IgD-negative memory B cell (primary cell): ENCODE results near the gene BMX. TPM values are rescaled to one million over a fixed set of nuclear protein-coding genes. Genes with fewer than 3 reads are reported as not detected.

Source experiments
- H3K27ac Mint-ChIP-seq, 3 donors: one replicate each; pipeline ENCODE4 v1.8.0; 2020 to 2022; ENCODE audit warnings: mild to moderate bottlenecking in 3 of 3, mixed read lengths in 3 of 3, moderate library complexity in 1 of 3
- H3K27me3 Mint-ChIP-seq: one replicate; pipeline ENCODE4 v1.8.0; 2021; ENCODE audit warnings: mixed read lengths
- H3K36me3 Mint-ChIP-seq: one replicate; pipeline ENCODE4 v1.8.0; 2020; ENCODE audit warnings: mild to moderate bottlenecking, mixed read lengths
- H3K4me1 Mint-ChIP-seq, 3 donors: one replicate each; pipeline ENCODE4 v1.8.0; 2020 to 2022; ENCODE audit warnings: mixed read lengths in 3 of 3, mild to moderate bottlenecking in 1 of 3
- H3K4me3 Mint-ChIP-seq, 4 donors: one replicate each; pipeline ENCODE4 v1.8.0; 2020 to 2022; ENCODE audit warnings: mild to moderate bottlenecking in 4 of 4, mixed read lengths in 4 of 4, moderate library complexity in 3 of 4
- H3K9me3 Mint-ChIP-seq, 3 donors: one replicate each; pipeline ENCODE4 v1.8.0; 2020 to 2021; ENCODE audit warnings: mixed read lengths in 3 of 3, mild to moderate bottlenecking in 1 of 3
- polyA plus RNA-seq: library from polyadenylated mRNA; unstranded; fragments of 300-500 nt; fragmentation: Illumina TruSeq; gene quantifications from one replicate; pipeline ENCODE4 v1.2.3, GENCODE V29; 2021

The BMX gene
- polyA plus RNA-seq, 1 donor from 2014 or later: not detected

- Mint-ChIP-seq H3K36me3 (no peaks in the 10 kb centered on the region), H3K27ac (no peak overlapping the region), H3K27me3 (peaks cover 23% of the 10 kb centered on the region), H3K9me3 (no peaks in the 10 kb centered on the region), H3K4me3 (no peak overlapping the region), H3K4me1 (peaks cover 2 to 7% (median 4%) of the 10 kb centered on the region in 3 donors)
These were observed 4.8 kb upstream of the BMX start for GRCh38 chrX:15495801-15496200.

- peaks cover 20% of the 10 kb centered on the region for H3K27me3 Mint-ChIP-seq
- H3K9me3 Mint-ChIP-seq: no peaks in the 10 kb centered on the region
- H3K36me3 Mint-ChIP-seq: no peaks in the 10 kb centered on the region
- H3K4me3 Mint-ChIP-seq: no peak overlapping the region
- H3K4me1 Mint-ChIP-seq: peaks cover 2 to 7% (median 4%) of the 10 kb centered on the region in 3 donors
- no peak overlapping the region for H3K27ac Mint-ChIP-seq
These were observed 3.8 kb upstream of the BMX start for GRCh38 chrX:15496824-15497223.

- Mint-ChIP-seq H3K27me3 (peaks cover 13% of the 10 kb centered on the region), H3K9me3 (no peaks in the 10 kb centered on the region)
These were observed 2.7 kb upstream of the BMX start for GRCh38 chrX:15497865-15498264.

GRCh38 chrX:15498741-15499140, 1.9 kb upstream of the BMX start:
- no peaks in the 10 kb centered on the region for H3K9me3 Mint-ChIP-seq
- H3K4me3 Mint-ChIP-seq: no peak overlapping the region
- peaks cover under 1 to 2% (median 2%) of the 10 kb centered on the region in 3 donors for H3K4me1 Mint-ChIP-seq
- H3K27me3 Mint-ChIP-seq: peaks cover 9% of the 10 kb centered on the region
- H3K36me3 Mint-ChIP-seq: no peaks in the 10 kb centered on the region
- H3K27ac Mint-ChIP-seq: peak overlapping the region in 1 of 3 donors; percentile 8

More at GRCh38 chrX:15497865-15498264, 2.7 kb upstream of the BMX start:
- Mint-ChIP-seq H3K36me3 (no peaks in the 10 kb centered on the region), H3K27ac (no peak overlapping the region), H3K4me3 (no peak overlapping the region), H3K4me1 (peaks cover 2 to 6% (median 4%) of the 10 kb centered on the region in 3 donors)

- H3K27me3 Mint-ChIP-seq: peaks cover 17% of the 10 kb centered on the region
- H3K9me3 Mint-ChIP-seq: no peaks in the 10 kb centered on the region
- H3K36me3 Mint-ChIP-seq: no peaks in the 10 kb centered on the region
- no peak overlapping the region for H3K27ac Mint-ChIP-seq
- H3K4me3 Mint-ChIP-seq: no peak overlapping the region
- peaks cover 0 to 2% (median 1%) of the 10 kb centered on the region in 3 donors for H3K4me1 Mint-ChIP-seq
These were observed 631 bp upstream of the BMX start for GRCh38 chrX:15499976-15500375.

GRCh38 chrX:15501506-15501905, 899 bp downstream of the BMX start:
- H3K4me1 Mint-ChIP-seq: peaks cover 0 to 2% (median 1%) of the 10 kb centered on the region in 3 donors
- H3K4me3 Mint-ChIP-seq: no peak overlapping the region
- no peak overlapping the region for H3K27ac Mint-ChIP-seq
- peaks cover 16% of the 10 kb centered on the region for H3K27me3 Mint-ChIP-seq
- no peaks in the 10 kb centered on the region for H3K9me3 Mint-ChIP-seq
- no peaks in the 10 kb centered on the region for H3K36me3 Mint-ChIP-seq

- H3K9me3 Mint-ChIP-seq: no peaks in the 10 kb centered on the region
These were observed 4.1 kb downstream of the BMX start for GRCh38 chrX:15504661-15505060.

GRCh38 chrX:15505101-15505500, 4.5 kb downstream of the BMX start:
- H3K36me3 Mint-ChIP-seq: no peaks in the 10 kb centered on the region
- no peaks in the 10 kb centered on the region for H3K4me1 Mint-ChIP-seq
- no peak overlapping the region for H3K27ac Mint-ChIP-seq
- H3K27me3 Mint-ChIP-seq: peaks cover 19% of the 10 kb centered on the region
- no peak overlapping the region for H3K4me3 Mint-ChIP-seq
- H3K9me3 Mint-ChIP-seq: no peaks in the 10 kb centered on the region

More at GRCh38 chrX:15504661-15505060, 4.1 kb downstream of the BMX start:
- H3K27me3 Mint-ChIP-seq: peaks cover 16% of the 10 kb centered on the region
- H3K4me3 Mint-ChIP-seq: no peak overlapping the region
- H3K27ac Mint-ChIP-seq: no peak overlapping the region
- H3K36me3 Mint-ChIP-seq: no peaks in the 10 kb centered on the region
- H3K4me1 Mint-ChIP-seq: no peaks in the 10 kb centered on the region

GRCh38 chrX:15507005-15507404, 6.4 kb downstream of the BMX start:
- H3K27ac Mint-ChIP-seq: no peak overlapping the region
- H3K9me3 Mint-ChIP-seq: no peaks in the 10 kb centered on the region

GRCh38 chrX:15509845-15510244, 9.2 kb downstream of the BMX start:
- H3K4me1 Mint-ChIP-seq: no peaks in the 10 kb centered on the region
- H3K27ac Mint-ChIP-seq: no peak overlapping the region
- peaks cover 16% of the 10 kb centered on the region for H3K27me3 Mint-ChIP-seq
- H3K36me3 Mint-ChIP-seq: peaks cover 1% of the 10 kb centered on the region
- no peak overlapping the region for H3K4me3 Mint-ChIP-seq
- no peaks in the 10 kb centered on the region for H3K9me3 Mint-ChIP-seq

More at GRCh38 chrX:15507005-15507404, 6.4 kb downstream of the BMX start:
- H3K27me3 Mint-ChIP-seq: peaks cover 22% of the 10 kb centered on the region
- H3K4me1 Mint-ChIP-seq: no peaks in the 10 kb centered on the region
- H3K4me3 Mint-ChIP-seq: no peak overlapping the region
- peaks cover 1% of the 10 kb centered on the region for H3K36me3 Mint-ChIP-seq

GRCh38 chrX:15511563-15511962, 11.0 kb downstream of the BMX start:
- Mint-ChIP-seq H3K9me3 (no peaks in the 10 kb centered on the region), H3K4me1 (no peaks in the 10 kb centered on the region), H3K4me3 (no peak overlapping the region), H3K27ac (no peak overlapping the region), H3K36me3 (peaks cover 1% of the 10 kb centered on the region), H3K27me3 (peaks cover 13% of the 10 kb centered on the region)

- H3K27me3 Mint-ChIP-seq: peaks cover 13% of the 10 kb centered on the region
- H3K36me3 Mint-ChIP-seq: peaks cover 1% of the 10 kb centered on the region
- no peak overlapping the region for H3K4me3 Mint-ChIP-seq
- no peaks in the 10 kb centered on the region for H3K9me3 Mint-ChIP-seq
- H3K4me1 Mint-ChIP-seq: no peaks in the 10 kb centered on the region
- no peak overlapping the region for H3K27ac Mint-ChIP-seq
These were observed 11.9 kb downstream of the BMX start for GRCh38 chrX:15512401-15512965.

GRCh38 chrX:15514279-15514678, 13.7 kb downstream of the BMX start:
- Mint-ChIP-seq H3K36me3 (peaks cover 1% of the 10 kb centered on the region), H3K4me1 (no peaks in the 10 kb centered on the region), H3K27ac (no peak overlapping the region), H3K27me3 (peaks cover 9% of the 10 kb centered on the region), H3K4me3 (no peak overlapping the region), H3K9me3 (no peaks in the 10 kb centered on the region)

- Mint-ChIP-seq H3K4me1 (no peaks in the 10 kb centered on the region), H3K9me3 (no peaks in the 10 kb centered on the region), H3K4me3 (no peak overlapping the region), H3K36me3 (no peaks in the 10 kb centered on the region), H3K27ac (no peak overlapping the region), H3K27me3 (peaks cover 4% of the 10 kb centered on the region)
These were observed 15.3 kb downstream of the BMX start for GRCh38 chrX:15515931-15516330.

GRCh38 chrX:15522464-15522863, 21.9 kb downstream of the BMX start:
- H3K4me3 Mint-ChIP-seq: no peak overlapping the region
- no peak overlapping the region for H3K27ac Mint-ChIP-seq
- H3K4me1 Mint-ChIP-seq: no peaks in the 10 kb centered on the region
- no peaks in the 10 kb centered on the region for H3K9me3 Mint-ChIP-seq
- peaks cover 2% of the 10 kb centered on the region for H3K36me3 Mint-ChIP-seq
- peaks cover 1% of the 10 kb centered on the region for H3K27me3 Mint-ChIP-seq

- Mint-ChIP-seq H3K36me3 (peaks cover 2% of the 10 kb centered on the region), H3K4me3 (no peak overlapping the region), H3K27me3 (peaks cover 1% of the 10 kb centered on the region), H3K4me1 (no peaks in the 10 kb centered on the region), H3K27ac (no peak overlapping the region), H3K9me3 (no peaks in the 10 kb centered on the region)
These were observed 22.5 kb downstream of the BMX start for GRCh38 chrX:15523088-15523487.
